Muscle of leg (tissue), 11 donors: ENCODE measurements around the gene GJD3. TPM values are rescaled to one million over a fixed set of nuclear protein-coding genes. Genes with fewer than 3 reads are reported as not detected.
A peak's percentile ranks its signal among the peaks of the same experiment; 100 is the strongest.
"Not testable (repeated sequence)": the region's sequence is repeated elsewhere in the genome, so short reads cannot be mapped to it uniquely, and the experiment has no call there.

Experiments
- DNase-seq: peaks from one replicate; pipeline ENCODE4 v3.0.0; 2013
- H3K27ac ChIP-seq: one replicate; pipeline ENCODE4 v1.5.1; 2013; ENCODE audit warnings: mild to moderate bottlenecking, low read length, control low read depth
- H3K27me3 ChIP-seq: one replicate; pipeline ENCODE4 v1.6.1; 2013; ENCODE audit warnings: low read length; ENCODE audit not compliant: control insufficient read depth, insufficient read depth
- H3K36me3 ChIP-seq: one replicate; pipeline ENCODE4 v1.6.1; 2013; ENCODE audit warnings: low read length; ENCODE audit not compliant: control insufficient read depth, insufficient read depth
- H3K4me1 ChIP-seq: one replicate; pipeline ENCODE4 v1.6.1; 2013; ENCODE audit warnings: low read length; ENCODE audit not compliant: control insufficient read depth, insufficient read depth
- H3K4me3 ChIP-seq: one replicate; pipeline ENCODE4 v1.5.1; 2013; ENCODE audit warnings: low read length, control low read depth
- H3K9me3 ChIP-seq: replicated peaks from 2 replicates; pipeline ENCODE4 v1.6.1; 2013; ENCODE audit warnings: low read depth, low read length; ENCODE audit not compliant: control insufficient read depth
- WGBS: methylation state at CpG from one replicate; pipeline ENCODE4 v1.1.5; 2013; ENCODE audit warnings: missing lambda C conversion rate; ENCODE audit not compliant: insufficient coverage; 5-methylcytosine and 5-hydroxymethylcytosine counted together
- polyA plus RNA-seq, 8 donors: library from polyadenylated mRNA; unstranded; fragments of 120-200 nt; gene quantifications; one replicate each; pipeline versions ENCODE4 v1.2.1 to v1.2.3, GENCODE V29; 2013; ENCODE audit warnings: inconsistent platforms in 1 of 8, low replicate concordance in 1 of 8; ENCODE audit not compliant: insufficient read length in 8 of 8, insufficient read depth in 1 of 8
- total RNA-seq: library from RNA; stranded (reverse); fragments of 120-200 nt; gene quantifications from one replicate; pipeline ENCODE4 v1.2.4, GENCODE V29; 2013

Gene GJD3
- total and polyA plus RNA-seq, 9 donors: 0.17 to 0.87 (median 0.27) TPM; not detected in 1

DNA sequence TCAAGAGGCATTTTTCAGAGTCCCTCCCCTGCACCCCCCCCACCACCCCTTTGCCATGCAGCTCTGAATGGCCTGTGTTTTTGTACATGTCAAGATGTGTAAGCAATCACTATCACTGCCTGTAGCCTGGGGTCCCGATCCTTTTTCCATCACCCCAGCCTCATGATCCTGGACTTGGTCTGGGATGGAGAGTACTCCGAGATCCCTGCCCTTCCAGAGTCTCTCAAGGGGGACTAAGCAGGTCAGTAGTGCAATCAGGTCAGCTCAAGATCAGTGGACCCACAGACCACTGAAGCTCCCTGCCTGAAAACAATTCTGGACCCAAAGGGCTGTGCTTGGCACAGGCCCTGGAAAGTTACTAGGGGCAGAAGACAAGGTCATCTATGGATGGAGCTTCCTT, 7.5 kb upstream of the GJD3 start:
- DNase-seq: no peak
- Histone ChIP-seq H3K4me3 (no peak overlapping the region), H3K27ac (no peak overlapping the region), H3K9me3 (no peaks in the 10 kb centered on the region), H3K27me3 (no peaks in the 10 kb centered on the region), H3K4me1 (no peaks in the 10 kb centered on the region), H3K36me3 (no peaks in the 10 kb centered on the region)
- no CpG with 5 or more reads among the region's 2 CpGs for WGBS

DNA sequence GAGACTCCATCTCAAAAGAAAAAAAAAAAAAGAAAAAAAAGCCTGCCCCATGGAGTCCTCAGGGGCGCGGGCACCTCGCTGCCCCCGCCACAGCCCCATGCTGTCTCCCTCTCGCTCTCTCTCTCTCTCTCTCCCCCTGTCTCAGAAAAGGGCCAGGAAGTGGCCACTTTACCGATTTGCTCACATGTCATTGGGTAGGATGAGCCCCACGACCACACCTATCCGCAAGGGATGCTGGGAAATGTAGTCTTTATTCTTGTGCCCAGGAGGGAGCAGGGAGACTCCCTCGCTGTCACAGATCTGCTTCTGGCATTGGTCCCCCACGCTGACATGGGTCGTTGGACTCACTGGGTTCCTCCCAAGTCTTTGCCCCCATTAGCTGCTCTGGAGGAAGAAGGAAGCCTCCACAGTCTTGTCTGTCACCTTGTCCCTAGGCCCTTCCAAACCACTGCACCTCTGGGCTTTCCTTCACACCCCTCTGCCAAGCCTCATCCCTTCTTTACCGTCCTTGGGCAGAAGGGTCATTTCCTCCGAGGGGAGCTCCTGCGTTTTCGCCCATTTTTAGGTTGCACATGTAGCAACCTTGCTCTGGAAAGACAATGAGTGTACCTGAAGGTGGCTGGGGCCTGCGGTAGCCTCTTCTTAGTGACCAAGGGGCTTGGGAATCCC, 6.9 kb upstream of the GJD3 start:
- no peak for DNase-seq
- no peak overlapping the region for H3K27ac ChIP-seq
- H3K4me1 ChIP-seq: no peaks in the 10 kb centered on the region
- H3K4me3 ChIP-seq: no peak overlapping the region
- no peaks in the 10 kb centered on the region for H3K27me3 ChIP-seq
- WGBS: 79% methylated on average over 8 of the region's 16 CpGs
- H3K36me3 ChIP-seq: no peaks in the 10 kb centered on the region
- H3K9me3 ChIP-seq: no peaks in the 10 kb centered on the region

DNA sequence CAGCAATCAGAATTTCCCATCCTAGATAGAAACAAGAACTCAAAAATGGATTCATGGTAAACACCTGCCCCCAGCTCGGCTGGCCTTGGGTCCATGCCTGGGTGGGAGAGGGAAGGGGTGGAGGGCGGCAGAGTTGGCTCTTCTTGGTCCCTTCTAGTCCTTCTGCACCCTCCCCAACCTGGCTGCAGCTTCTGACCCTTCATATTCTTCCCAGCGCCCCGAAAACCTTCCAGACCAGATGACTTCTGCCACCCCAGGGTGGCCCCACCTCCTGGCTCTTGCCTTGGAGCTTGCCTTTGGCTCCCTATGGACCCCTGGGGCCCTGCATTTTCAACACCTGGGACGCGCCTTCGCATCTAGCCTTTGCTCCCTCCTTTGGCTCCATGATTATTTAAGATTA, 5.4 kb upstream of the GJD3 start:
- Histone ChIP-seq H3K9me3 (no peaks in the 10 kb centered on the region), H3K4me3 (no peak overlapping the region), H3K36me3 (no peaks in the 10 kb centered on the region), H3K27ac (no peak overlapping the region), H3K27me3 (no peaks in the 10 kb centered on the region), H3K4me1 (no peaks in the 10 kb centered on the region)
- 93% methylated on average over 5 of the region's 7 CpGs for WGBS
- no peak for DNase-seq

DNA sequence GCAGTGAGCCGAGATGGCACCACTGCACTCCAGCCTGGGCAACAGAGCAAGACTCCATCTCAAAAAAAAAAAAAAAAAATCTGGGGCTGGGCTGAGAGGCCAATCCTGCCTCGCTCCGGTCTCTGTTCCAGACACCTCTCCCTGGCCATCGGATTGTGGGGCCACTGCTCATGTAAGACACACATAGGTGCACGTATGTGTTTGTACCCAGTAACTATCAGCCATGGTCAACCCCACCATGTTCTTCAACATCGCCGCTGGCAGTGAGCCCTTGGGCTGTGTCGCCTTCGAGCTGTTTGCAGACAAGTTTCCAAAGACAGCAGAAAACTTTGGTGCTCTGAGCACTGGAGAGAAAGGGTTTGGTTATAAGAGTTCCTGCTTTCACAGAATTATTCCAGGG, 3.2 kb upstream of the GJD3 start:
- Histone ChIP-seq H3K4me1 (peaks cover 15% of the 10 kb centered on the region), H3K27me3 (peaks cover 15% of the 10 kb centered on the region)
- not testable (repeated sequence) for H3K9me3 ChIP-seq, H3K4me3 ChIP-seq, H3K36me3 ChIP-seq, DNase-seq, H3K27ac ChIP-seq
- WGBS: 86% methylated on average over 5 of the region's 9 CpGs

DNA sequence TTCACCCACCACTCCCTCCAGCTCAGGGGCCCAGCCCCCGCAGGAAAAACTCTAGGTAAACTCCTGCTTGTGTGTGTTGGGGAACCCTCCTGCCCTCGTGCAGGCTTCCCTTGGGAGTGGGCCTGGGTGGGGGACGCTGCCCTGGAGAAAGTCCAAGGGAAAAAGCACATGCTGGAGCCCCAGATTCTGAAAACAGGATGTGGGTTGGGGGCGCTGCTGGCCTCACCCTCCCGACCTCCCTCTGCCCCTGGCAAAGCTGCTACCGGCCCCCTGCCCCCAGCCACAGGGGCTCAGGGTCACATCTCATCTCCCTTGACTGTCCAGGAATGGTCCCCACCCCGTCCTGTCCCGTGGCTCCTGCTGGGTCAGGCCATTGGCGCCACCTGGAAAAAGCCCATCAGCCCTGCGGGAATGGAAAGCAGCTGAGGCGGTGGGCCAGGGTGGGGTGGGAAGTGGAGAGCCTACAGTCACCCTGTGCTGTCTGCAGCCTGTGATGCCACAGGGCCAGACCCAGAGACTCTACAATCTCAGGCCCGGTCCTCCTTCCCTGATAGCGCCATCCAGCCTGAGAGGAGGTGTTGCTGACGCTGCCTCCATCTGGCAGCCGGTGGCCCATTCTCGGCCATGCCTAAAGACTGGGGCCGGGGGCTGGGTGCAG, 2.5 kb upstream of the GJD3 start:
- Histone ChIP-seq H3K36me3 (no peaks in the 10 kb centered on the region), H3K4me3 (no peak overlapping the region), H3K4me1 (peaks cover 20% of the 10 kb centered on the region), H3K27ac (no peak overlapping the region), H3K27me3 (peaks cover 21% of the 10 kb centered on the region), H3K9me3 (no peaks in the 10 kb centered on the region)
- no peak for DNase-seq
- 75% methylated on average over 9 of the region's 17 CpGs for WGBS

DNA sequence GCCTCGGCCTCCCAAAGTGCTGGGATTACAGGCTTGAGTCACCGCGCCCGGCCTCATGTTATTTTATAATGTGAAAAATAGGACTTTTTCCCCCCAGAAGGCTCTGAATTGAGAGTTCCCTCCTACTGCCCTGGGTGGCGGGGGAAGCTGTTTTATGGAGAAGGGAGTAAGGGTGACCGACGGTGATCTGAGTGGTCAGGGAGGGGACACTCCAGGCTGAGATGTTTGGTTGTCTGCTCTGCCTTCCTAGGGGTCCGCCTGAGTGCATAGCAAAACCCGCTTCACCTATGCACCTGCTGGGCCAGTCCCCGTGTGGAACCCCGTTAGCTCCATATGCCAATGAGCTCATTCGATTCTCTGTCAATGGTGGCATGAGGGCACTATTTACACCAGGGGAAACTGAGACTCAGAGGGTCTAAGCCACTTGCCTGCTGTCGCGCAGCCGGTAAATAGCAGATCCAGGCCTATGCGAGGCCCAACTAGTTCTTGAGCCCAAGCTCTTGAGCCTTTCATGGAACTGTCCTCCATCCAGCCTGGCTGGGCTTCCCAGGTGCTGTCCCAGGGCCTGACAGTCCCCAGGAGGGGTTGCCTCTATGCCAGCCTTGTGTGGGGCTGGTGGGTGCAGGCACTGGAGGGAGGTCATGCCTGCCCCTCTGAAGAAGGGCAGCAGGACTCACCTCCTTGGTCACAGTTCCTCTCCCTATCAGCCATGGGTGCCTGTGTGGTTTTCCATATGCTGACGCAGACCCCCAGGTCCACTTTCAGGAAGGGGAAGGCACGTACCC, 1.7 kb upstream of the GJD3 start:
- 93% methylated on average over 9 of the region's 18 CpGs for WGBS
- H3K4me3 ChIP-seq: no peak overlapping the region
- no peaks in the 10 kb centered on the region for H3K9me3 ChIP-seq
- H3K4me1 ChIP-seq: peaks cover 20% of the 10 kb centered on the region
- DNase-seq: no peak
- no peak overlapping the region for H3K27ac ChIP-seq
- peaks cover 27% of the 10 kb centered on the region for H3K27me3 ChIP-seq
- no peaks in the 10 kb centered on the region for H3K36me3 ChIP-seq

DNA sequence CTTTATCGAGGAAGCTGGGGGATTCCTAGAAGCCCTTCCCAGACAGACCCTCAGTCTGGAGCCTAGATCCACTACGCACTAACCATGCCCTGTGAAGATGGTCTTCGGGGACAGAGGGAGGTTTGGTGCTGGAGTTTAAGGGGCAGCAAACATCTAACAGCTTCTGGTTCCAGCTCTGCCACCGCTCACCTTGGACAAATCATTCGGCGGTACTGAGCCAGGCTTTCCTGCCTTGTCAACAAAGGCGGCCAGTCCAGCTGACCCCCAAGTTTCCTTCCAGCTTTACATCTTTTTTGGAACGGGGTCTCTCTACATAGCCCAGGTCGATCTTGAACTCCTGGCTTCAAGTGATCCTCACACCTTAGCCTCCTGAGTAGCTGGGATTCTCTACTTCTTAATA, 369 bp upstream of the GJD3 start:
- no peak overlapping the region for H3K4me3 ChIP-seq

DNA sequence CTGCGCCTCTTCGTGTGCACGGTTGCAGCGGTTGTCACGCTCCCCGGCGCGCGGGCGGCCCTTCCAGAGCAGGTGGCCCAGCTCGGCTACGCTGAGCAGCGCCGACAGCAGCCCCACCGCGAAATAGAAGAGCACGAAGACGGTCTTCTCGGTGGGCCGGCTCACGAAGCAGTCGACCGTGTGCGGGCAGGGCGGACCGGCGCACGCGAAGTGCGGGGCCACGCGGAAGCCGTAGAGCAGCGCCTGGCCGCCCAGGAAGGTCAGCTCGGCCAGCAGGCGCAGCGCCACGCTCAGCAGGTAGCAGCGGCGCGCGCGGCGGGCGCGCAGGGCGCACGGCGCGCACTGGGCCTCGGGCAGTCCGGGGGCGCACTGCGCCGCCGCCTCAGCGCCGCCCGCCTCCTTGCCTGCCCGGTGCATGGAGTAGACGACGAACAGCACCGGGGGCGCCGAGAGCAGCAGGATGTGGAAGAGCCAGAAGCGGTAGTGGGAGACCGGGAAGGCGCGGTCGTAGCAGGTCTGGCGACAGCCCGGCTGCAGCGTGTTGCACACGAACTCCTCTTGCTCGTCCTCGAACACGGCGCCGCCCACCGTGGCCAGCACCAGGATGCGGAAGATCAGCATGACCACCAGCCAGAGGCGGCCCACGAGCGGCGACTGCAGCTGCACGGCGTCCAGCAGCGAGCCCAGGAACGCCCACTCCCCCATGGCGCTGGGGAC, 1.3 kb downstream of the GJD3 start:
- Histone ChIP-seq H3K27ac (no peak overlapping the region), H3K36me3 (no peaks in the 10 kb centered on the region), H3K9me3 (no peaks in the 10 kb centered on the region), H3K27me3 (peaks cover 37% of the 10 kb centered on the region), H3K4me1 (peaks cover 20% of the 10 kb centered on the region), H3K4me3 (peak overlapping the region; percentile 47)
- under 1% methylated on average over 88 of the region's 91 CpGs for WGBS
- peak; percentile 60 for DNase-seq

More for the DNA sequence above, 369 bp upstream of the GJD3 start:
- H3K27ac ChIP-seq: no peak overlapping the region
- DNase-seq: no peak
- H3K36me3 ChIP-seq: no peaks in the 10 kb centered on the region
- WGBS: 83% methylated on average over 8 of the region's 9 CpGs
- H3K27me3 ChIP-seq: peaks cover 37% of the 10 kb centered on the region
- H3K9me3 ChIP-seq: no peaks in the 10 kb centered on the region
- peaks cover 20% of the 10 kb centered on the region for H3K4me1 ChIP-seq

DNA sequence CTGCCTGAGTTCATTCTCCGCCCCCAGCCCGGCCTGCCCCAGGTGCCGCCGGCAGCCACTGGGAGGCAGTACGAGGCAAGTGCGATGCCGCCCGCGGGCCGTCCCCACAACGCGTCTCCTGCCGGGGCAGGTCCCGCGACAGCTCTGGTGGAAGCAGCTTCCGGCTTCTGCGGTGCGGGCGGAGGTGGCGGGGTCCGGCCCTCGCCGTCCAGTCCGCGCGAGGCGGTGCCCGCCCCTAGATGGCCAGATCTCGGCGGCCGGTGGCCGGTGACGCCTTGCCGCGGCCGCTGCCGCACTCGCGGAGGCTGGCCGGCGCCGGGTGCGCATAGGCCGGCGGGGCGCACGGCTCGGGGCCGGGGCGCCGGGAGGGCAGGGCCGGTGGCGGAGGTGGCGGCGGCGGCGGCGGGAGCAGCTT, 1.8 kb downstream of the GJD3 start:
- H3K27me3 ChIP-seq: peaks cover 37% of the 10 kb centered on the region

More for the DNA sequence above, 1.8 kb downstream of the GJD3 start:
- no peak overlapping the region for H3K27ac ChIP-seq
- peak; percentile 73 for DNase-seq
- H3K4me1 ChIP-seq: peaks cover 22% of the 10 kb centered on the region
- no peaks in the 10 kb centered on the region for H3K9me3 ChIP-seq
- no peaks in the 10 kb centered on the region for H3K36me3 ChIP-seq
- H3K4me3 ChIP-seq: peak overlapping the region; percentile 47
- under 1% methylated on average over 49 of the region's 58 CpGs for WGBS
